ENCODE results near the gene SLC25A29. TPM values are rescaled to one million over a fixed set of nuclear protein-coding genes. Genes with fewer than 3 reads are reported as not detected.

Gene SLC25A29
- total and polyA plus RNA-seq, 7 experiments from 2014 or later: 0.38 to 25.6 (median 9.7) TPM

DNA sequence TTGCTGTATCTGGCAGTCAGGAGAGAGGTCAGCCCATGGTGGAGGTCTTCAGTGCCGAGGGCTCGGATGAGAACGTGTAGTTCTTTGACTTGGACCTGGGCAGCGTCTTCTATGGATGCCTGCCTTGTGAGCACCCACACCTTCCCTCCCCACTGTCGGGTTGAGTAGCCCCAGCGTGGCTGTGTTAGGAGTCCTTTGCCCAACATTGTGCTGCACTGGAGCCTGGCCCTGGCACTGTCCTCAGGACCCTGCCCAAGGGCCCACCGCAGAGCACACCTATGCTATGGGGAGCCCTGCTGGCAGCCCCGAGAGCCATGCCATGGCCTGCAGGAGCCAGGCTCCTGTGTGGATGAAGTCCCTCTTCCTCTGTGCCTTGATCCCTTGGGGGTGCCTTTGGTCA lies 26.7 kb downstream of the SLC25A29 start:
- intact Hi-C loops (cut with micrococcal nuclease): no loop called here
- Histone ChIP-seq H3K36me3 (ENCODE audit: control insufficient read depth in 2 of 3, insufficient read depth in 3 of 3, low read length in 3 of 3) (peaks cover 0 to 23% (median 2%) of the 10 kb centered on the region in 3 experiments), H3K27ac (ENCODE audit: low read depth, low read length) (peak overlapping the region; percentile 30), H3K4me3 (ENCODE audit: low read length) (no peak overlapping the region), H3K9me3 (ENCODE audit: control insufficient read depth in 2 of 3, low read length in 3 of 3) (no peaks in the 10 kb centered on the region), H3K27me3 (ENCODE audit: control insufficient read depth in 2 of 2, insufficient read depth in 2 of 2, low read length in 2 of 2) (no peaks in the 10 kb centered on the region), H3K4me1 (ENCODE audit: control insufficient read depth in 2 of 2, insufficient read depth in 2 of 2, low read length in 2 of 2) (peaks cover 10 to 17% of the 10 kb centered on the region in 2 donors)
- no peak overlapping the region for H3K4me3 Mint-ChIP-seq
- no peaks in the 10 kb centered on the region for H3K27me3 Mint-ChIP-seq
- DNase-seq (no peak), ATAC-seq (no peak)
- peak overlapping the region in 7 of 9 donors; percentile 39 to 87 (median 80) for H3K27ac Mint-ChIP-seq
- H3K4me1 Mint-ChIP-seq: peaks cover 18 to 53% (median 42%) of the 10 kb centered on the region in 7 donors
- CTCF ChIA-PET: no interaction called here
- POLR2A ChIA-PET: no interaction called here
- H3K36me3 Mint-ChIP-seq: peaks cover 0 to 11% (median 4%) of the 10 kb centered on the region in 5 donors
- no peaks in the 10 kb centered on the region for H3K9me3 Mint-ChIP-seq

- no peak for DNase-seq
- Histone ChIP-seq H3K27ac (ENCODE audit: low read depth, low read length) (no peak overlapping the region), H3K9me3 (ENCODE audit: control insufficient read depth in 2 of 3, low read length in 3 of 3) (no peaks in the 10 kb centered on the region), H3K36me3 (ENCODE audit: control insufficient read depth in 2 of 3, insufficient read depth in 3 of 3, low read length in 3 of 3) (peaks cover 0 to 23% (median 4%) of the 10 kb centered on the region in 3 experiments), H3K4me3 (ENCODE audit: low read length) (no peak overlapping the region), H3K4me1 (ENCODE audit: control insufficient read depth in 2 of 2, insufficient read depth in 2 of 2, low read length in 2 of 2) (peaks cover 14 to 21% of the 10 kb centered on the region in 2 donors), H3K27me3 (ENCODE audit: control insufficient read depth in 2 of 2, insufficient read depth in 2 of 2, low read length in 2 of 2) (no peaks in the 10 kb centered on the region)
- peak overlapping the region in 7 of 9 donors; percentile 29 to 84 (median 75) for H3K27ac Mint-ChIP-seq
- H3K36me3 Mint-ChIP-seq: peaks cover 0 to 11% (median 4%) of the 10 kb centered on the region in 5 donors
- CTCF ChIA-PET: no interaction called here
- no peak overlapping the region for H3K4me3 Mint-ChIP-seq
- POLR2A ChIA-PET: no interaction called here
- peaks cover 22 to 57% (median 43%) of the 10 kb centered on the region in 7 donors for H3K4me1 Mint-ChIP-seq
- ATAC-seq: no peak
- intact Hi-C loops (cut with micrococcal nuclease): no loop called here
- H3K27me3 Mint-ChIP-seq: no peaks in the 10 kb centered on the region
- H3K9me3 Mint-ChIP-seq: no peaks in the 10 kb centered on the region
These were observed 27.1 kb downstream of the SLC25A29 start for GRCh38 chr14:100279133-100279532.

DNA sequence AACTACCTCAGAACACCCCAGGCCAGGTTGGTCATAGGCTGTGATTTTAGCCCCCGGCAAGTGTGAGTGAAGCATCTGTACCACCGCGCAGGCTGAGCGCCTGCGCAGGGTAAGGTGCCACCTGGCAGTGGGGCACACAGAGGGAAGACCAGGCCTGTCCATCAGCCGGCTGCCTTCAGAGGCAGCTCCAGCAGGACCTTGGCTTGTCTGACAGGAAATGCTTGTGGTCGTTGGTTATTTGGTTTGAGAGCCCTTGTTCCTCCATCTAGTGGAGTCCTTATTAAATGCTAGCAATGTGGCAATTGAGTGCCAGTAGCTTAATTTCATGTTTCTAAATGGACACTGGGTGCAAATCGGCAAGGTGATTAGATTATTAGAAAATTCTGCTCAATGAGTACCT lies 27.5 kb downstream of the SLC25A29 start:
- POLR2A ChIA-PET: no interaction called here
- H3K4me1 Mint-ChIP-seq: peaks cover 23 to 59% (median 48%) of the 10 kb centered on the region in 7 donors
- Histone ChIP-seq H3K36me3 (ENCODE audit: control insufficient read depth in 2 of 3, insufficient read depth in 3 of 3, low read length in 3 of 3) (peaks cover 0 to 23% (median 4%) of the 10 kb centered on the region in 3 experiments), H3K27me3 (ENCODE audit: control insufficient read depth in 2 of 2, insufficient read depth in 2 of 2, low read length in 2 of 2) (no peaks in the 10 kb centered on the region), H3K4me3 (ENCODE audit: low read length) (no peak overlapping the region), H3K9me3 (ENCODE audit: control insufficient read depth in 2 of 3, low read length in 3 of 3) (no peaks in the 10 kb centered on the region), H3K27ac (ENCODE audit: low read depth, low read length) (no peak overlapping the region), H3K4me1 (ENCODE audit: control insufficient read depth in 2 of 2, insufficient read depth in 2 of 2, low read length in 2 of 2) (peaks cover 18 to 24% of the 10 kb centered on the region in 2 donors)
- no peak overlapping the region for H3K4me3 Mint-ChIP-seq
- ATAC-seq (peak; percentile 57), DNase-seq (no peak)
- intact Hi-C loops (cut with micrococcal nuclease): no loop called here
- peaks cover 0 to 11% (median 4%) of the 10 kb centered on the region in 5 donors for H3K36me3 Mint-ChIP-seq
- no peaks in the 10 kb centered on the region for H3K9me3 Mint-ChIP-seq
- no peaks in the 10 kb centered on the region for H3K27me3 Mint-ChIP-seq
- H3K27ac Mint-ChIP-seq: peak overlapping the region in 7 of 9 donors; percentile 29 to 84 (median 75)
- CTCF ChIA-PET: no interaction called here

- H3K27ac Mint-ChIP-seq: peak overlapping the region in 8 of 9 donors; percentile 18 to 87 (median 56)
- Histone ChIP-seq H3K27ac (ENCODE audit: low read depth, low read length) (no peak overlapping the region), H3K9me3 (ENCODE audit: control insufficient read depth in 2 of 3, low read length in 3 of 3) (no peaks in the 10 kb centered on the region), H3K4me1 (ENCODE audit: control insufficient read depth in 2 of 2, insufficient read depth in 2 of 2, low read length in 2 of 2) (peaks cover 20 to 29% of the 10 kb centered on the region in 2 donors), H3K36me3 (ENCODE audit: control insufficient read depth in 2 of 3, insufficient read depth in 3 of 3, low read length in 3 of 3) (peaks cover 0 to 19% (median 4%) of the 10 kb centered on the region in 3 experiments), H3K4me3 (ENCODE audit: low read length) (no peak overlapping the region), H3K27me3 (ENCODE audit: control insufficient read depth in 2 of 2, insufficient read depth in 2 of 2, low read length in 2 of 2) (no peaks in the 10 kb centered on the region)
- peak overlapping the region in 2 of 10 donors; percentile 2 to 33 for H3K4me3 Mint-ChIP-seq
- CTCF ChIA-PET: no interaction called here
- H3K27me3 Mint-ChIP-seq: no peaks in the 10 kb centered on the region
- H3K4me1 Mint-ChIP-seq: peaks cover 27 to 82% (median 69%) of the 10 kb centered on the region in 7 donors
- POLR2A ChIA-PET: no interaction called here
- no peak for ATAC-seq
- DNase-seq: no peak
- intact Hi-C loops (cut with micrococcal nuclease): no loop called here
- H3K36me3 Mint-ChIP-seq: peaks cover 0 to 11% (median 3%) of the 10 kb centered on the region in 5 donors
- H3K9me3 Mint-ChIP-seq: no peaks in the 10 kb centered on the region
These were observed 31.0 kb downstream of the SLC25A29 start for GRCh38 chr14:100275214-100275613.

- DNase-seq: no peak
- Histone ChIP-seq H3K9me3 (ENCODE audit: control insufficient read depth in 2 of 3, low read length in 3 of 3) (no peaks in the 10 kb centered on the region), H3K27me3 (ENCODE audit: control insufficient read depth in 2 of 2, insufficient read depth in 2 of 2, low read length in 2 of 2) (no peaks in the 10 kb centered on the region), H3K36me3 (ENCODE audit: control insufficient read depth in 2 of 3, insufficient read depth in 3 of 3, low read length in 3 of 3) (peaks cover 0 to 19% (median 4%) of the 10 kb centered on the region in 3 experiments), H3K27ac (ENCODE audit: low read depth, low read length) (no peak overlapping the region), H3K4me1 (ENCODE audit: control insufficient read depth in 2 of 2, insufficient read depth in 2 of 2, low read length in 2 of 2) (peaks cover 20 to 29% of the 10 kb centered on the region in 2 donors), H3K4me3 (ENCODE audit: low read length) (no peak overlapping the region)
- Mint-ChIP-seq H3K4me3 (peak overlapping the region in 5 of 10 donors; percentile 2 to 43 (median 4)), H3K36me3 (peaks cover 0 to 8% (median 0%) of the 10 kb centered on the region in 5 donors), H3K27ac (peak overlapping the region in 8 of 9 donors; percentile 47 to 88 (median 73)), H3K4me1 (peaks cover 25 to 79% (median 67%) of the 10 kb centered on the region in 7 donors), H3K27me3 (no peaks in the 10 kb centered on the region), H3K9me3 (no peaks in the 10 kb centered on the region)
- intact Hi-C loops (cut with micrococcal nuclease): no loop called here
- ChIA-PET CTCF (interaction anchor here (2.8 kb wide), 1 partner anchor 10 kb away, joined by 11 read pairs; no protein-coding TSS in a partner anchor), POLR2A (no interaction called here)
- no peak for ATAC-seq
These were observed 32.0 kb downstream of the SLC25A29 start for GRCh38 chr14:100274250-100274649.

GRCh38 chr14:100271247-100271939 lies 34.9 kb downstream of the SLC25A29 start:
- H3K4me3 Mint-ChIP-seq: no peak overlapping the region
- ATAC-seq: peak; percentile 32
- DNase-seq: peak in 2 of 9 donors; percentile 22
- Histone ChIP-seq H3K4me3 (ENCODE audit: low read length) (no peak overlapping the region), H3K27me3 (ENCODE audit: control insufficient read depth in 2 of 2, insufficient read depth in 2 of 2, low read length in 2 of 2) (no peaks in the 10 kb centered on the region), H3K9me3 (ENCODE audit: control insufficient read depth in 2 of 3, low read length in 3 of 3) (no peaks in the 10 kb centered on the region), H3K4me1 (ENCODE audit: control insufficient read depth in 2 of 2, insufficient read depth in 2 of 2, low read length in 2 of 2) (peaks cover 21 to 34% of the 10 kb centered on the region in 2 donors), H3K27ac (ENCODE audit: low read depth, low read length) (no peak overlapping the region), H3K36me3 (ENCODE audit: control insufficient read depth in 2 of 3, insufficient read depth in 3 of 3, low read length in 3 of 3) (peaks cover 0 to 16% (median 4%) of the 10 kb centered on the region in 3 experiments)
- intact Hi-C loops (cut with micrococcal nuclease): loop anchor here in 1 of 2 donors (1.0 to 2.0 kb wide), 3 partner anchors 13 to 106 kb away; no protein-coding TSS in a partner anchor
- H3K27me3 Mint-ChIP-seq: no peaks in the 10 kb centered on the region
- ChIA-PET CTCF (no interaction called here), POLR2A (interaction anchor here (0.7 kb wide), 1 partner anchor 68 kb away, joined by 3 read pairs; no protein-coding TSS in a partner anchor)
- peaks cover 28 to 81% (median 70%) of the 10 kb centered on the region in 7 donors for H3K4me1 Mint-ChIP-seq
- H3K9me3 Mint-ChIP-seq: no peaks in the 10 kb centered on the region
- H3K27ac Mint-ChIP-seq: peak overlapping the region in 1 of 9 donors; percentile 59
- peaks cover 0 to 20% (median 0%) of the 10 kb centered on the region in 5 donors for H3K36me3 Mint-ChIP-seq

Data from naive thymus-derived CD4-positive, alpha-beta T cell (primary cell).